HepG2 (cell line): ENCODE results near the gene GPC6. TPM values are rescaled to one million over a fixed set of nuclear protein-coding genes. Genes with fewer than 3 reads are reported as not detected.

ENCODE experiments used
- ATAC-seq: fragments of 200-7000 bp; cut with Tn5 transposase; 3 replicates; pipeline ENCODE4 v1.9.1; 2020; ENCODE audit warnings: mild to moderate bottlenecking, moderate library complexity
- BruUV-seq: library from RNA; stranded (reverse); fragments of 400-500 nt; replicated peaks from 2 replicates; lab custom pipeline; 2021; lab: Mats Ljungman, UMichigan
- CTCF ChIA-PET: fragments of 300-600 bp; formaldehyde crosslinking; extraction: SDS; loops from one replicate; lab custom pipeline; 2021; ENCODE audit warnings: low total read pairs, inconsistent platforms, low intra/inter-chr PET ratio; lab: Yijun Ruan, JAX
- POLR2A ChIA-PET: fragments of 350-600 bp; sonication (Branson Sonifier 250); formaldehyde crosslinking; loops from one replicate; lab custom pipeline; 2020; ENCODE audit warnings: antibody characterized with exemption, inconsistent platforms; lab: Yijun Ruan, JAX
- DNase-seq: peaks from one replicate; pipeline ENCODE4 v3.0.0-alpha.2; 2015; ENCODE audit warnings: low spot score
- FAIRE-seq: peaks from 3 replicates; lab custom pipeline; 2011; peaks lifted over from hg19 to GRCh38; lab: Jason Lieb, UNC
- H2AFZ ChIP-seq: one replicate; pipeline ENCODE4 v1.6.1; 2011; ENCODE audit warnings: low read length, inconsistent platforms
- H3K27ac ChIP-seq: fragments of 300-600 bp; 3 replicates; pipeline ENCODE4 v1.8.0; 2011; ENCODE audit warnings: mixed run types, mild to moderate bottlenecking, mixed read lengths, low read length, inconsistent platforms; ENCODE audit not compliant: insufficient read depth; ENCODE audit errors: extremely low read length
- H3K27me3 ChIP-seq, 2 experiments: fragments of 200-600 bp in 1 of 2; 2 replicates in 1 of 2; 3 replicates in 1 of 2; pipeline versions ENCODE4 v1.6.0 to v1.8.0; 2011; ENCODE audit warnings: low read length in 2 of 2, mild to moderate bottlenecking in 2 of 2, moderate library complexity in 2 of 2, inconsistent platforms in 1 of 2; ENCODE audit not compliant: insufficient read depth in 2 of 2, control insufficient read depth in 1 of 2
- H3K36me3 ChIP-seq, 2 experiments: fragments of 200-600 bp in 1 of 2; replicated peaks in 1 of 2; 2 replicates in 1 of 2; 3 replicates in 1 of 2; pipeline versions ENCODE4 v1.5.1 to v1.8.0; 2011; ENCODE audit warnings: low read length in 2 of 2, inconsistent platforms in 1 of 2; ENCODE audit not compliant: insufficient read depth in 2 of 2, control insufficient read depth in 1 of 2
- H3K4me1 ChIP-seq: 2 replicates; pipeline ENCODE4 v1.5.1; 2012; ENCODE audit warnings: low read length, inconsistent platforms; ENCODE audit not compliant: insufficient read depth
- H3K4me2 ChIP-seq: 2 replicates; pipeline ENCODE4 v1.6.0; 2011; ENCODE audit warnings: low read depth, low read length, inconsistent platforms
- H3K4me3 ChIP-seq, 3 experiments: fragments of 200-600 bp in 1 of 3; sonication (generic), shearing (Covaris generic) in 1 of 3; replicated peaks in 1 of 3; 2 replicates each; pipeline ENCODE4 v1.5.1; 2011 to 2016; ENCODE audit warnings: low read length in 3 of 3, inconsistent platforms in 2 of 3, low read depth in 2 of 3, mild to moderate bottlenecking in 2 of 3, control low read depth in 1 of 3, mixed read lengths in 1 of 3; ENCODE audit not compliant: insufficient read depth in 1 of 3
- H3K79me2 ChIP-seq: one replicate; pipeline ENCODE4 v1.6.1; 2011; ENCODE audit warnings: low read length, inconsistent platforms; ENCODE audit not compliant: insufficient read depth
- H3K9ac ChIP-seq: 2 replicates; pipeline ENCODE4 v1.6.0; 2011; ENCODE audit warnings: mild to moderate bottlenecking, low read depth, low read length, inconsistent platforms; ENCODE audit not compliant: insufficient read depth
- H3K9me3 ChIP-seq: 2 replicates; pipeline ENCODE4 v1.5.1; 2012; ENCODE audit warnings: mild to moderate bottlenecking, low read length
- H4K20me1 ChIP-seq: 2 replicates; pipeline ENCODE4 v1.6.0; 2011; ENCODE audit warnings: inconsistent platforms, mild to moderate bottlenecking, low read length, moderate library complexity; ENCODE audit not compliant: insufficient read depth
- EZH2 ChIP-seq: conservative IDR thresholded peaks from 2 replicates; pipeline ENCODE4 v1.6.1; 2012; ENCODE audit warnings: mild to moderate bottlenecking, low read depth, low read length, moderate library complexity
- GABPA ChIP-seq, 2 experiments: IDR thresholded peaks; 2 replicates each; pipeline ENCODE4 v1.6.1; 2011 to 2016; ENCODE audit warnings: low read depth in 2 of 2, low read length in 1 of 2, missing biosample characterization in 1 of 2, missing genetic modification characterization in 1 of 2
- MAFF ChIP-seq: IDR thresholded peaks from 2 replicates; pipeline ENCODE4 v1.6.1; 2011; ENCODE audit warnings: low read depth, low read length, improper control_type of control experiment
- MAFK ChIP-seq, 2 experiments: IDR thresholded peaks in 1 of 2; conservative IDR thresholded peaks in 1 of 2; 2 replicates each; pipeline ENCODE4 v1.6.1; 2011; ENCODE audit warnings: improper control_type of control experiment in 2 of 2, low read length in 2 of 2
- MED8 ChIP-seq: sonication (generic); formaldehyde crosslinking; IDR thresholded peaks from 2 replicates; pipeline ENCODE4 v1.8.1; 2023; ENCODE audit warnings: mild to moderate bottlenecking, missing genetic modification reagents; ENCODE audit not compliant: insufficient replicate concordance
- REPIN1 ChIP-seq: sonication (generic); formaldehyde crosslinking; IDR thresholded peaks from 2 replicates; pipeline ENCODE4 v1.8.0; 2022; ENCODE audit warnings: missing genetic modification reagents, low read depth, mild to moderate bottlenecking, borderline replicate concordance
- TP53 ChIP-seq: sonication (generic); formaldehyde crosslinking; conservative IDR thresholded peaks from 2 replicates; pipeline ENCODE4 v1.4.0; 2020; ENCODE audit warnings: missing genetic modification reagents
- ZNF20 ChIP-seq: sonication (generic); formaldehyde crosslinking; IDR thresholded peaks from 2 replicates; pipeline ENCODE4 v1.4.0; 2020; ENCODE audit warnings: mild to moderate bottlenecking, moderate library complexity, missing genetic modification reagents
- WGBS: methylation state at CpG from one replicate; pipeline ENCODE4 v1.1.6; 2017; ENCODE audit warnings: low lambda C conversion rate; 5-methylcytosine and 5-hydroxymethylcytosine counted together
- in situ Hi-C: cut with HindIII; loops from 2 replicates; pipeline ENCODE4 v1.10.0; 2017; ENCODE audit warnings: low pct_unique_long_range_greater_than_20kb; ENCODE audit not compliant: extremely low pct_ligation_motif_present
- intact Hi-C: fragments of 100-400 bp; cut with micrococcal nuclease; formaldehyde crosslinking; loops from one replicate; pipeline ENCODE4 v1.10.0; 2022; ENCODE audit not compliant: unreplicated experiment
- polyA plus RNA-seq, 8 experiments: library from polyadenylated mRNA; depleted of rRNA in 3 of 8; stranded (reverse) in 7 of 8; unstranded in 1 of 8; fragments of >200 nt; fragmentation: Illumina TruSeq in 4 of 8; extraction: Trizol in 4 of 8; gene quantifications; 2 replicates each; pipeline versions ENCODE4 v1.2.1 to v1.2.3, GENCODE V29; 2011 to 2016; ENCODE audit warnings: low read depth in 4 of 8, missing spikeins in 1 of 8, mixed read lengths in 1 of 8; ENCODE audit not compliant: insufficient read depth in 1 of 8
- total RNA-seq, 5 experiments: library from RNA; depleted of rRNA; stranded (reverse); fragments of >200 nt; fragmentation: Illumina TruSeq; extraction: Trizol; gene quantifications; 2 replicates each; pipeline ENCODE4 v1.2.3, GENCODE V29; 2016; ENCODE audit warnings: low read depth in 1 of 5
- TF ChIP-seq, protein P1 (sequence below): sonication (generic); formaldehyde crosslinking; IDR thresholded peaks from 2 replicates; pipeline ENCODE4 v1.5.1; 2020; ENCODE audit warnings: mild to moderate bottlenecking, missing genetic modification reagents, moderate library complexity
- TF ChIP-seq, protein P2 (sequence below): sonication (generic); formaldehyde crosslinking; IDR thresholded peaks from 2 replicates; pipeline ENCODE4 v1.4.0; 2020; ENCODE audit warnings: mild to moderate bottlenecking, missing genetic modification reagents
- TF ChIP-seq, protein P3 (sequence below): sonication (generic); formaldehyde crosslinking; IDR thresholded peaks from 2 replicates; pipeline ENCODE4 v1.5.1; 2020; ENCODE audit warnings: missing genetic modification reagents, mild to moderate bottlenecking, borderline replicate concordance

The GPC6 gene
- total and polyA plus RNA-seq, 2 of the 13 experiments (the other 11 are each of a cell fraction or from before 2014, with no cell fraction given) = 24.5 to 33.9 TPM

DNA sequence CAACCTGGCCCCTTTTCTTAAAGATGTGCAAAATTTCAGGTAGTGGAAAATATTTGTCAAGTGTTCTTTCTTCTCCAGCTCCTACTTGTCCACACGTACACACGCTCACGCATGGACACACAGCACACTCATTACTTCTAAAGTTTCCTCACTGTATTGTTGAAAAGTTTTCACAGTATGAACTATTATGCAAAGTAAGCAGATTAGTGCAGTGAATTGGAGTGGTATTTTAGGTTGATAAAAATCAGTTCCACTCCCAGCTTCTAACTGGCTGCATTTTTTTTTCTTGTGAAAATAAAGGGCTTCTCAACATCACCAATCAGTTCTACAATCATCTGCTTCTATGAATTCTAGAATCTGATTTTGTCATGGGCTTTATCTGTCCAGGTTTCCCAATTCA is 988.4 kb downstream of the GPC6 start:
- Histone ChIP-seq H3K27me3 (no peaks in the 10 kb centered on the region), H3K4me2 (no peak overlapping the region), H3K4me3 (no peak overlapping the region), H2AFZ (no peak overlapping the region), H4K20me1 (no peaks in the 10 kb centered on the region), H3K4me1 (no peaks in the 10 kb centered on the region), H3K9me3 (no peaks in the 10 kb centered on the region), H3K27ac (no peak overlapping the region), H3K79me2 (no peaks in the 10 kb centered on the region), H3K9ac (no peak overlapping the region), H3K36me3 (no peaks in the 10 kb centered on the region)
- ATAC-seq = no peak
- BruUV-seq = no TSS peak
- FAIRE-seq = no peak
- POLR2A ChIA-PET = no interaction called here
- no peak for DNase-seq
- WGBS = 100% methylated on average over 3 of the region's 3 CpGs
- CTCF ChIA-PET = no interaction called here
- TF ChIP-seq MAFK (conservative IDR thresholded peaks at IDR 0.05 in 1 of 2, IDR thresholded peaks at IDR 0.05 in 1 of 2; ENCODE audit: low read length in 2 of 2) (peak; percentile 85), EZH2 (no peak), MAFF (peak; percentile 84), REPIN1 (CRISPR knock-in tag) (no peak), TP53 (CRISPR knock-in tag) (no peak)
- TF ChIP-seq, protein P1, sequence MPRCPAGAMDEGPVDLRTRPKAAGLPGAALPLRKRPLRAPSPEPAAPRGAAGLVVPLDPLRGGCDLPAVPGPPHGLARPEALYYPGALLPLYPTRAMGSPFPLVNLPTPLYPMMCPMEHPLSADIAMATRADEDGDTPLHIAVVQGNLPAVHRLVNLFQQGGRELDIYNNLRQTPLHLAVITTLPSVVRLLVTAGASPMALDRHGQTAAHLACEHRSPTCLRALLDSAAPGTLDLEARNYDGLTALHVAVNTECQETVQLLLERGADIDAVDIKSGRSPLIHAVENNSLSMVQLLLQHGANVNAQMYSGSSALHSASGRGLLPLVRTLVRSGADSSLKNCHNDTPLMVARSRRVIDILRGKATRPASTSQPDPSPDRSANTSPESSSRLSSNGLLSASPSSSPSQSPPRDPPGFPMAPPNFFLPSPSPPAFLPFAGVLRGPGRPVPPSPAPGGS (CRISPR knock-in tag) = no peak
- TF ChIP-seq, protein P2, sequence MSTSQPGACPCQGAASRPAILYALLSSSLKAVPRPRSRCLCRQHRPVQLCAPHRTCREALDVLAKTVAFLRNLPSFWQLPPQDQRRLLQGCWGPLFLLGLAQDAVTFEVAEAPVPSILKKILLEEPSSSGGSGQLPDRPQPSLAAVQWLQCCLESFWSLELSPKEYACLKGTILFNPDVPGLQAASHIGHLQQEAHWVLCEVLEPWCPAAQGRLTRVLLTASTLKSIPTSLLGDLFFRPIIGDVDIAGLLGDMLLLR = no peak
- intact Hi-C loops = no loop called here
- in situ Hi-C loops = no loop called here

DNA sequence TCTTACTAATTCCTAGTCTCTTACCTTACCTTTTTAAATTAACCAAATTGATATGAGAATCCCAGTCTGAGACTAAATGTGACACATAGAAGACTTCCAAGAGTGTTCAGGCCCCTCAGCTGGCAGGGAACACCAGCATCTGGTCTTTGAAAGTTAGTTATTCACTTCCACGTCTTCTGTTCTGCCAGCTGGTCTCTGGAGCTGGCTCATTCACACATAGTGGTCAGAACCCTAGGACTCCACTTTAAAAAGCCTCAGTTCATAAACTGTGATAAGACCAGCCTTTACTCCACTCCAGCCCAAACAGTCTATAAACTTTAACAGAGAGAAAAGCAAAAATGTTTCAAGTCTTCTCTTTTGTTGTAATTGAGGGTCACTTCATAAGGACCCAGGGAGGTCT is 989.9 kb downstream of the GPC6 start:
- no peak overlapping the region for H3K27ac ChIP-seq
- DNase-seq (no peak), FAIRE-seq (no peak), ATAC-seq (no peak)
- 96% methylated on average over 1 of the region's 1 CpG for WGBS
- H3K4me2 ChIP-seq = no peak overlapping the region
- H3K9ac ChIP-seq = no peak overlapping the region
- no peaks in the 10 kb centered on the region for H3K36me3 ChIP-seq
- no peaks in the 10 kb centered on the region for H4K20me1 ChIP-seq
- H3K4me1 ChIP-seq = no peaks in the 10 kb centered on the region
- no peak overlapping the region for H2AFZ ChIP-seq
- no peak for TF ChIP-seq MED8 (CRISPR knock-in tag)
- TF ChIP-seq, protein P3, sequence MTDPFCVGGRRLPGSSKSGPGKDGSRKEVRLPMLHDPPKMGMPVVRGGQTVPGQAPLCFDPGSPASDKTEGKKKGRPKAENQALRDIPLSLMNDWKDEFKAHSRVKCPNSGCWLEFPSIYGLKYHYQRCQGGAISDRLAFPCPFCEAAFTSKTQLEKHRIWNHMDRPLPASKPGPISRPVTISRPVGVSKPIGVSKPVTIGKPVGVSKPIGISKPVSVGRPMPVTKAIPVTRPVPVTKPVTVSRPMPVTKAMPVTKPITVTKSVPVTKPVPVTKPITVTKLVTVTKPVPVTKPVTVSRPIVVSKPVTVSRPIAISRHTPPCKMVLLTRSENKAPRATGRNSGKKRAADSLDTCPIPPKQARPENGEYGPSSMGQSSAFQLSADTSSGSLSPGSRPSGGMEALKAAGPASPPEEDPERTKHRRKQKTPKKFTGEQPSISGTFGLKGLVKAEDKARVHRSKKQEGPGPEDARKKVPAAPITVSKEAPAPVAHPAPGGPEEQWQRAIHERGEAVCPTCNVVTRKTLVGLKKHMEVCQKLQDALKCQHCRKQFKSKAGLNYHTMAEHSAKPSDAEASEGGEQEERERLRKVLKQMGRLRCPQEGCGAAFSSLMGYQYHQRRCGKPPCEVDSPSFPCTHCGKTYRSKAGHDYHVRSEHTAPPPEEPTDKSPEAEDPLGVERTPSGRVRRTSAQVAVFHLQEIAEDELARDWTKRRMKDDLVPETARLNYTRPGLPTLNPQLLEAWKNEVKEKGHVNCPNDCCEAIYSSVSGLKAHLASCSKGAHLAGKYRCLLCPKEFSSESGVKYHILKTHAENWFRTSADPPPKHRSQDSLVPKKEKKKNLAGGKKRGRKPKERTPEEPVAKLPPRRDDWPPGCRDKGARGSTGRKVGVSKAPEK (CRISPR knock-in tag) = no peak
- no peak for TF ChIP-seq ZNF20 (CRISPR knock-in tag)
- TF ChIP-seq GABPA (IDR thresholded peaks at IDR 0.05; ENCODE audit: low read depth, low read length) = no peak
- TF ChIP-seq GABPA (CRISPR knock-in tag; IDR thresholded peaks at IDR 0.05; ENCODE audit: low read depth) = no peak
- no TSS peak for BruUV-seq
- no peaks in the 10 kb centered on the region for H3K79me2 ChIP-seq
- POLR2A ChIA-PET = no interaction called here
- CTCF ChIA-PET = no interaction called here
- no peak overlapping the region for H3K4me3 ChIP-seq
- no peaks in the 10 kb centered on the region for H3K9me3 ChIP-seq
- in situ Hi-C loops (no loop called here), intact Hi-C loops (no loop called here)
- no peaks in the 10 kb centered on the region for H3K27me3 ChIP-seq
